GM23338 (cell line): Measurements from ENCODE around the gene RBM44. TPM values are rescaled to one million over a fixed set of nuclear protein-coding genes. Genes with fewer than 3 reads are reported as not detected.

Experiments used
- ATAC-seq: fragments of 200-7000 bp; cut with Tn5 transposase; 3 replicates; pipeline ENCODE4 v1.9.1; 2020
- DNase-seq: peaks from one replicate; pipeline ENCODE4 v3.0.0-alpha.2; 2015; ENCODE audit warnings: low spot score
- H2AFZ ChIP-seq: fragments of 200-600 bp; sonication (generic); 2 replicates; pipeline ENCODE4 v1.8.0; 2016; ENCODE audit warnings: antibody characterized with exemption, mild to moderate bottlenecking, moderate library complexity
- H3F3A ChIP-seq: fragments of 200-600 bp; sonication (generic); replicated peaks from 2 replicates; pipeline ENCODE4 v1.8.0; 2017; ENCODE audit warnings: antibody characterized with exemption, mixed run types, low read depth
- H3K27ac ChIP-seq: fragments of 200-600 bp; sonication (generic); 2 replicates; pipeline ENCODE4 v1.6.1; 2016; ENCODE audit warnings: low read depth
- H3K27me3 ChIP-seq: fragments of 200-600 bp; sonication (generic); 2 replicates; pipeline ENCODE4 v1.8.0; 2016; ENCODE audit warnings: mild to moderate bottlenecking, mixed run types, moderate library complexity; ENCODE audit not compliant: insufficient read depth
- H3K36me3 ChIP-seq: fragments of 200-600 bp; sonication (generic); 2 replicates; pipeline ENCODE4 v1.8.0; 2016; ENCODE audit warnings: mild to moderate bottlenecking; ENCODE audit not compliant: insufficient read depth
- H3K4me1 ChIP-seq: fragments of 200-600 bp; sonication (generic); 2 replicates; pipeline ENCODE4 v1.8.0; 2016; ENCODE audit warnings: mild to moderate bottlenecking, moderate library complexity; ENCODE audit not compliant: insufficient read depth
- H3K4me2 ChIP-seq: fragments of 200-600 bp; sonication (generic); 2 replicates; pipeline ENCODE4 v1.7.1; 2017; ENCODE audit warnings: mixed run types
- H3K4me3 ChIP-seq: fragments of 200-600 bp; sonication (generic); 2 replicates; pipeline ENCODE4 v1.6.1; 2016; ENCODE audit warnings: mixed run types
- H3K79me2 ChIP-seq: fragments of 200-600 bp; sonication (generic); replicated peaks from 2 replicates; pipeline ENCODE4 v1.8.0; 2017; ENCODE audit warnings: mild to moderate bottlenecking; ENCODE audit not compliant: insufficient read depth
- H3K9me2 ChIP-seq: fragments of 200-600 bp; sonication (generic); 2 replicates; pipeline ENCODE4 v1.8.0; 2017; ENCODE audit not compliant: insufficient read depth
- H4K20me1 ChIP-seq: fragments of 200-600 bp; sonication (generic); replicated peaks from 2 replicates; pipeline ENCODE4 v1.8.0; 2017; ENCODE audit warnings: mild to moderate bottlenecking; ENCODE audit not compliant: insufficient read depth
- H3K27ac Mint-ChIP-seq: 2 replicates; pipeline ENCODE4 v1.8.0; 2020; ENCODE audit warnings: inconsistent platforms, mild to moderate bottlenecking, moderate library complexity, mixed read lengths
- H3K27me3 Mint-ChIP-seq: 3 replicates; pipeline ENCODE4 v1.8.0; 2022; ENCODE audit warnings: low read depth, mild to moderate bottlenecking, moderate library complexity, mixed read lengths, inconsistent platforms; ENCODE audit not compliant: insufficient read depth, poor library complexity
- H3K36me3 Mint-ChIP-seq: 3 replicates; pipeline ENCODE4 v1.8.0; 2021; ENCODE audit warnings: low read depth, mild to moderate bottlenecking, inconsistent platforms, moderate library complexity, mixed read lengths
- H3K4me1 Mint-ChIP-seq: 3 replicates; pipeline ENCODE4 v1.8.0; 2020; ENCODE audit warnings: mild to moderate bottlenecking, inconsistent platforms, mixed read lengths
- H3K4me3 Mint-ChIP-seq: 3 replicates; pipeline ENCODE4 v1.8.0; 2021; ENCODE audit warnings: moderate library complexity, mild to moderate bottlenecking, inconsistent platforms, mixed read lengths
- H3K9me3 Mint-ChIP-seq: 3 replicates; pipeline ENCODE4 v1.8.0; 2020; ENCODE audit warnings: moderate library complexity, mild to moderate bottlenecking, inconsistent platforms, mixed read lengths
- POLR2AphosphoS5 ChIP-seq: IDR thresholded peaks from 2 replicates; pipeline ENCODE4 v1.6.1; 2016; ENCODE audit warnings: antibody characterized with exemption, low read depth
- STAT1 ChIP-seq: IDR thresholded peaks from one replicate; pipeline ENCODE4 v1.6.1; 2016; ENCODE audit warnings: antibody characterized with exemption; ENCODE audit not compliant: unreplicated experiment
- ZNF331 ChIP-seq: fragments of 250-450 bp; sonication (Bioruptor Pico); IDR thresholded peaks from 2 replicates; pipeline ENCODE4 v1.5.0; 2020; ENCODE audit warnings: low read depth, mild to moderate bottlenecking, moderate library complexity
- polyA plus RNA-seq: library from polyadenylated mRNA; unstranded; fragments of >200 nt; fragmentation: Nextera tagmentation; extraction: Ambion mirVana; gene quantifications from 2 replicates; pipeline ENCODE4 v1.2.1, GENCODE V29; 2016
- total RNA-seq: library from RNA; depleted of rRNA; stranded (reverse); fragments of >200 nt; shearing (Covaris generic); gene quantifications from 2 replicates; pipeline ENCODE4 v1.2.3, GENCODE V29; 2014
- TF ChIP-seq, protein P1 (sequence below): fragments of 250-450 bp; sonication (Bioruptor Pico); IDR thresholded peaks from 2 replicates; pipeline ENCODE4 v1.5.0; 2020; ENCODE audit warnings: mild to moderate bottlenecking, moderate library complexity
- TF ChIP-seq, protein P2 (sequence below): IDR thresholded peaks from 2 replicates; pipeline ENCODE4 v1.6.1; 2016; ENCODE audit warnings: antibody characterized with exemption

The RBM44 gene
- total and polyA plus RNA-seq, 2 experiments from 2014 or later = 0.29 to 0.87 TPM

DNA sequence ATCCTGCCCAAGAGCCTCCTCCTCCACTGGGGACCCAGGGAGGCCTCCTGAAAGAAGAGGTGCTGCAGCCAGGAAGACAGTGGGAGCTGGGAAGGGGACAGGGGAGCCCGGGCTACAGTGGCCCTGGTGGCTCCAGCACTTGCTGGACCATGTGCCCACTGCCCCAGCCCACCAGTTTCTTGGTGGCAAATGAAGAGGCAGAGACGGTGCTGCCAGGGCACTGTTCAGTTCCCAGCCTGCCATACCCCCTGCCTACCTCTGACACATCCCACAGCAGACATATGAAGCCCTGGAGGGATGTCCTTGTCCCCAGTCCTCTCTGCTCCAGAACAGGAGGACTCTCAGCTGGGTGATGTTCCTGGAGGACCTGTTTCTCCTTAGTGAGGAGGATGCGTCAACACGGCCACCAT lies 64.5 kb downstream of the RBM44 start:
- H3K27ac Mint-ChIP-seq = no peak overlapping the region
- Histone ChIP-seq H2AFZ (no peak overlapping the region), H3K36me3 (no peaks in the 10 kb centered on the region), H3K27ac (no peak overlapping the region), H3K4me2 (no peak overlapping the region), H3K79me2 (no peaks in the 10 kb centered on the region), H3K4me1 (0 out of 2 replicates have a peak, but pooled peaks cover 4% of the 10 kb centered on the region), H3K4me3 (no peak overlapping the region), H3F3A (peaks cover 6% of the 10 kb centered on the region; the same call in 1 of the 2 replicates), H3K9me2 (no peaks in the 10 kb centered on the region), H4K20me1 (no peaks in the 10 kb centered on the region), H3K27me3 (peaks cover 30% of the 10 kb centered on the region)
- no peaks in the 10 kb centered on the region for H3K9me3 Mint-ChIP-seq
- H3K27me3 Mint-ChIP-seq = peaks cover 36% of the 10 kb centered on the region
- TF ChIP-seq POLR2AphosphoS5 = no peak
- no peak for TF ChIP-seq STAT1
- TF ChIP-seq, protein P1, sequence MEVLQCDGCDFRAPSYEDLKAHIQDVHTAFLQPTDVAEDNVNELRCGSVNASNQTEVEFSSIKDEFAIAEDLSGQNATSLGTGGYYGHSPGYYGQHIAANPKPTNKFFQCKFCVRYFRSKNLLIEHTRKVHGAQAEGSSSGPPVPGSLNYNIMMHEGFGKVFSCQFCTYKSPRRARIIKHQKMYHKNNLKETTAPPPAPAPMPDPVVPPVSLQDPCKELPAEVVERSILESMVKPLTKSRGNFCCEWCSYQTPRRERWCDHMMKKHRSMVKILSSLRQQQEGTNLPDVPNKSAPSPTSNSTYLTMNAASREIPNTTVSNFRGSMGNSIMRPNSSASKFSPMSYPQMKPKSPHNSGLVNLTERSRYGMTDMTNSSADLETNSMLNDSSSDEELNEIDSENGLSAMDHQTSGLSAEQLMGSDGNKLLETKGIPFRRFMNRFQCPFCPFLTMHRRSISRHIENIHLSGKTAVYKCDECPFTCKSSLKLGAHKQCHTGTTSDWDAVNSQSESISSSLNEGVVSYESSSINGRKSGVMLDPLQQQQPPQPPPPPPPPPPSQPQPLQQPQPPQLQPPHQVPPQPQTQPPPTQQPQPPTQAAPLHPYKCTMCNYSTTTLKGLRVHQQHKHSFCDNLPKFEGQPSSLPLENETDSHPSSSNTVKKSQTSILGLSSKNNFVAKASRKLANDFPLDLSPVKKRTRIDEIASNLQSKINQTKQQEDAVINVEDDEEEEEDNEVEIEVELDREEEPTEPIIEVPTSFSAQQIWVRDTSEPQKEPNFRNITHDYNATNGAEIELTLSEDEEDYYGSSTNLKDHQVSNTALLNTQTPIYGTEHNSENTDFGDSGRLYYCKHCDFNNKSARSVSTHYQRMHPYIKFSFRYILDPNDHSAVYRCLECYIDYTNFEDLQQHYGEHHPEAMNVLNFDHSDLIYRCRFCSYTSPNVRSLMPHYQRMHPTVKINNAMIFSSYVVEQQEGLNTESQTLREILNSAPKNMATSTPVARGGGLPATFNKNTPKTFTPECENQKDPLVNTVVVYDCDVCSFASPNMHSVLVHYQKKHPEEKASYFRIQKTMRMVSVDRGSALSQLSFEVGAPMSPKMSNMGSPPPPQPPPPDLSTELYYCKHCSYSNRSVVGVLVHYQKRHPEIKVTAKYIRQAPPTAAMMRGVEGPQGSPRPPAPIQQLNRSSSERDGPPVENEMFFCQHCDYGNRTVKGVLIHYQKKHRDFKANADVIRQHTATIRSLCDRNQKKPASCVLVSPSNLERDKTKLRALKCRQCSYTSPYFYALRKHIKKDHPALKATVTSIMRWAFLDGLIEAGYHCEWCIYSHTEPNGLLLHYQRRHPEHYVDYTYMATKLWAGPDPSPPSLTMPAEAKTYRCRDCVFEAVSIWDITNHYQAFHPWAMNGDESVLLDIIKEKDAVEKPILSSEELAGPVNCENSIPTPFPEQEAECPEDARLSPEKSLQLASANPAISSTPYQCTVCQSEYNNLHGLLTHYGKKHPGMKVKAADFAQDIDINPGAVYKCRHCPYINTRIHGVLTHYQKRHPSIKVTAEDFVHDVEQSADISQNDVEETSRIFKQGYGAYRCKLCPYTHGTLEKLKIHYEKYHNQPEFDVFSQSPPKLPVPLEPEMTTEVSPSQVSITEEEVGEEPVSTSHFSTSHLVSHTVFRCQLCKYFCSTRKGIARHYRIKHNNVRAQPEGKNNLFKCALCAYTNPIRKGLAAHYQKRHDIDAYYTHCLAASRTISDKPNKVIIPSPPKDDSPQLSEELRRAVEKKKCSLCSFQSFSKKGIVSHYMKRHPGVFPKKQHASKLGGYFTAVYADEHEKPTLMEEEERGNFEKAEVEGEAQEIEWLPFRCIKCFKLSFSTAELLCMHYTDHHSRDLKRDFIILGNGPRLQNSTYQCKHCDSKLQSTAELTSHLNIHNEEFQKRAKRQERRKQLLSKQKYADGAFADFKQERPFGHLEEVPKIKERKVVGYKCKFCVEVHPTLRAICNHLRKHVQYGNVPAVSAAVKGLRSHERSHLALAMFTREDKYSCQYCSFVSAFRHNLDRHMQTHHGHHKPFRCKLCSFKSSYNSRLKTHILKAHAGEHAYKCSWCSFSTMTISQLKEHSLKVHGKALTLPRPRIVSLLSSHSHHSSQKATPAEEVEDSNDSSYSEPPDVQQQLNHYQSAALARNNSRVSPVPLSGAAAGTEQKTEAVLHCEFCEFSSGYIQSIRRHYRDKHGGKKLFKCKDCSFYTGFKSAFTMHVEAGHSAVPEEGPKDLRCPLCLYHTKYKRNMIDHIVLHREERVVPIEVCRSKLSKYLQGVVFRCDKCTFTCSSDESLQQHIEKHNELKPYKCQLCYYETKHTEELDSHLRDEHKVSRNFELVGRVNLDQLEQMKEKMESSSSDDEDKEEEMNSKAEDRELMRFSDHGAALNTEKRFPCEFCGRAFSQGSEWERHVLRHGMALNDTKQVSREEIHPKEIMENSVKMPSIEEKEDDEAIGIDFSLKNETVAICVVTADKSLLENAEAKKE (CRISPR knock-in tag) = no peak
- H3K4me1 Mint-ChIP-seq = peaks cover 32% of the 10 kb centered on the region
- H3K4me3 Mint-ChIP-seq = no peak overlapping the region
- ATAC-seq = no peak
- no peak for DNase-seq
- no peaks in the 10 kb centered on the region for H3K36me3 Mint-ChIP-seq

DNA sequence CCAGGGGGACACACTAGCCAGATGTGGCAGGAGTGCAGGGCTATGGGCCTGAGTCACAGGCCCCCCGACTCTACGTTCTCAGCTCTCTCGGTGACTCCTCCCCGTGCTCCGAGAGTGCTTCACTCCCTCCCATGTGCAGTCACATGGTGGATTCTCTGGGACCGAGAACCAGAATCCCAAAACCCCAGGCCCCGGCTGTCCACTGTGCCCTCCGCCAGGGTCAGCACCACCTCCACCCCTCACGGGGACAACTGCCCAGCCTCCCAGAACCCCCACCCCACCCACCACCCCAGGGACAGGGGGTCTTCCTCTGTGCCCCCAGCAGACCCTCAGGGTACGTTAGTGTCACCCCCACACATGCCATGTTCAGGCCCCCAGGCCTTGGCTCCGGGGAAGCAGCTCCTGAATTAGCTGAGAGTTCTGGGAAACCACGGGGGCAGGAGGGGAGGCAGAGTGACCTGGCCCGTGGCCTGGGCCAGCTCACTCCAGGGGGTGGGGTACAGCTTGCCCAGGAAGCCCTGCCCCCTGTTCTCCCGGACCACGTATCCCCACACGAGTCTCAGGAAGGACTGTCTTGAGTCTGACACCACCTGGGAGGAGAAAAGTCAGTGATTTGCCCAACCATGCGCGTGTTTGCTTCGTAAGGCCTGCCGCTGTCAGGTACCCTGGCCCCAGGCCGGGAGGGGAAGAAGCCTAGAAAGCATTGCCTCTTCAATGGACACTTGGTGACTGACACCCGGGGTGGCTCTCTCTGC lies 65.3 kb downstream of the RBM44 start:
- H2AFZ ChIP-seq = no peak overlapping the region

More for the DNA sequence above, 65.3 kb downstream of the RBM44 start:
- no peak for DNase-seq
- TF ChIP-seq, protein P2, sequence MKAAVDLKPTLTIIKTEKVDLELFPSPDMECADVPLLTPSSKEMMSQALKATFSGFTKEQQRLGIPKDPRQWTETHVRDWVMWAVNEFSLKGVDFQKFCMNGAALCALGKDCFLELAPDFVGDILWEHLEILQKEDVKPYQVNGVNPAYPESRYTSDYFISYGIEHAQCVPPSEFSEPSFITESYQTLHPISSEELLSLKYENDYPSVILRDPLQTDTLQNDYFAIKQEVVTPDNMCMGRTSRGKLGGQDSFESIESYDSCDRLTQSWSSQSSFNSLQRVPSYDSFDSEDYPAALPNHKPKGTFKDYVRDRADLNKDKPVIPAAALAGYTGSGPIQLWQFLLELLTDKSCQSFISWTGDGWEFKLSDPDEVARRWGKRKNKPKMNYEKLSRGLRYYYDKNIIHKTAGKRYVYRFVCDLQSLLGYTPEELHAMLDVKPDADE = no peak
- no peak for TF ChIP-seq ZNF331 (CRISPR knock-in tag)
- Histone ChIP-seq H3K9me2 (no peaks in the 10 kb centered on the region), H3K27me3 (peaks cover 25% of the 10 kb centered on the region), H3K27ac (no peak overlapping the region), H3K4me3 (no peak overlapping the region), H3K36me3 (no peaks in the 10 kb centered on the region), H3K4me2 (no peak overlapping the region), H4K20me1 (no peaks in the 10 kb centered on the region), H3K4me1 (0 out of 2 replicates have a peak, but pooled peaks cover 4% of the 10 kb centered on the region), H3K79me2 (no peaks in the 10 kb centered on the region), H3F3A (peaks cover 6% of the 10 kb centered on the region; the same call in 1 of the 2 replicates)
- peaks cover 24% of the 10 kb centered on the region for H3K4me1 Mint-ChIP-seq
- ATAC-seq = no peak
- H3K27me3 Mint-ChIP-seq = peaks cover 28% of the 10 kb centered on the region
- H3K27ac Mint-ChIP-seq = no peak overlapping the region
- no peaks in the 10 kb centered on the region for H3K36me3 Mint-ChIP-seq
- H3K4me3 Mint-ChIP-seq = no peak overlapping the region
- H3K9me3 Mint-ChIP-seq = no peaks in the 10 kb centered on the region
